ENCODE measurements around the gene IP6K3. TPM values are rescaled to one million over a fixed set of nuclear protein-coding genes. Genes with fewer than 3 reads are reported as not detected.

IP6K3 gene
- total and polyA plus RNA-seq, 2 donors: 0.28 to 6.6 TPM

DNA sequence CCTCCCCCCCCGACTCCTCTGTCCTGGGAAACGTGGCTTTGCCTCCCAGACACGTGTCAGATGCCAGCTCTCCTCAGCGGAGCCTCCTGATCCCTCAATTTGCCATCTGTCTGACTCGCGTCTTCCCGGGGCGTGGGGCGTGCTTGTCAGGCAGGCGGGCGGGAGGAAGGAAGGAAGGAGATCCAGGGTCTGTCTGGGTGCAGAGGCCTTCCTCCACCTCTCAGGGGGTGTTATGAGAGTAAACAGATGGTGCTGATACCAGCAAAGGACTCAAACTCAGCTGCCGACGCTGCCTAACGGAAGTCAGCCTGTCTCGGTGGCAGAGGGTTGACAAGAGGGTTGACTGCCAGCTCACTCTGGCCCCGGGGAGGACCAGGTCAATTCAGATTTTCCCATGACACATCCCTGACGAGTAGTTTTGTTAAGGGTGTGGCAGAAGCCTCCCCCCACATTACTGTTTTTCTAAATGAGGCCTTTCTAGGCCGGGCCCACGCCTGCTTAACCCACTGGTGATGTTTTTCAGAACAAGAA, 52.2 kb downstream of the IP6K3 start:
- no peaks in the 10 kb centered on the region for H3K27me3 ChIP-seq (ENCODE audit: control insufficient read depth in 2 of 2, insufficient read depth in 1 of 2, low read length in 1 of 2)
- H3K4me1 ChIP-seq (ENCODE audit: control insufficient read depth in 2 of 2, insufficient read depth in 2 of 2, low read length in 2 of 2): peaks cover 41 to 70% of the 10 kb centered on the region in 2 donors
- H3K9me3 ChIP-seq (ENCODE audit: control insufficient read depth in 2 of 2, insufficient read depth in 1 of 2, low read length in 1 of 2): no peaks in the 10 kb centered on the region
- DNase-seq (ENCODE audit: low read depth in 6 of 9, low spot score in 9 of 9): peak in 8 of 9 donors; percentile 55 to 90 (median 74)
- H3K27ac ChIP-seq (ENCODE audit: low read depth in 1 of 2, low read length in 1 of 2): peak overlapping the region; percentile 85 to 90
- 15% methylated on average over 19 of the region's 19 CpGs for WGBS
- peaks cover 48 to 83% of the 10 kb centered on the region in 2 donors for H3K36me3 ChIP-seq (ENCODE audit: control insufficient read depth in 2 of 2, insufficient read depth in 2 of 2, low read length in 1 of 2)
- H3K4me3 ChIP-seq (ENCODE audit: low read length in 2 of 2): peak overlapping the region in 1 of 2 donors; percentile 14

DNA sequence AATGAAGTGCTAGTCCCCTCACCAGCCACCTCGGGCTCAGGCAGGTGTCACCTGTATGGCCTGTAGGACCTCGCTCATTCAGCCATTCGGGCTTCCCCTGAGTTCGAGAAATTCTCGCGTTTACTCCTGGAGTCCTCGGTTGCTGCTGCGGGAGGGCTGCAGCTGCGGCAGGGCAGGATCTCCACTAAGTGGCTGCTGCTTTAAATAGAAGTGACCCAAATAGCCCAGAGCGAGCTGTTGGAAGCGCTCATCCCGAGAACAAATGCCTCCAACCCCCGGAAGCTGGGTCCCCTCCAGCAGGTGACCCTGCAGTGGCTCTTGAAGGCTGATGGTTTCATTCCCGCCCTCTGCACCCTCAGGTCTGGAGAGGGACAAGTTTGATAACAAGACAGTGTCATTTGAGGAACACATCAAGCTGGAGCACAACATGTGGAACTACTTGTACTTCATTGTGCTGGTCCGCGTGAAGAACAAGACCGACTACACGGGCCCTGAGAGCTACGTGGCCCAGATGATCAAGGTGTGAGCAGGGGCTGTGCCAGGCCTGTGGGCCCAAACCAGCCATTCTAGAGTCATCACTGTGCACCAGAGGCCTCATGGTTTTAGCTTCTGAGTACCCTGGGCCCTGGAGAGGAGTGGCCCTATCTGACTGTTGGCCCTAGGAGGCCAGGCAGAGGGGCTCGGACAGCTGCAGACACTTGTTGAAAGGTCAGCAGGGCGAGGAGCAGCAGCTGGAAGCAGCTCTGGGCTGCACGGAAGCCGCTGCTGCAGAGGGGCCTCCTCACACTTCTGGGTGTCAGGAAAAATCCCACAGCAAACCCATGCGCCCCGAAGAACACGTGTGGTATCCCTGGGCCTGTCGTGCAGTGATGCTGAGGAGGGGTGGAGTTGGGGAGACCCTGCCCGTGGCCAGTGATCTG, 53.3 kb downstream of the IP6K3 start:
- WGBS: 90% methylated on average over 28 of the region's 28 CpGs
- Histone ChIP-seq H3K9me3 (ENCODE audit: control insufficient read depth in 2 of 2, insufficient read depth in 1 of 2, low read length in 1 of 2) (no peaks in the 10 kb centered on the region), H3K4me1 (ENCODE audit: control insufficient read depth in 2 of 2, insufficient read depth in 2 of 2, low read length in 2 of 2) (peaks cover 35 to 70% of the 10 kb centered on the region in 2 donors), H3K4me3 (ENCODE audit: low read length in 2 of 2) (no peak overlapping the region), H3K27me3 (ENCODE audit: control insufficient read depth in 2 of 2, insufficient read depth in 1 of 2, low read length in 1 of 2) (no peaks in the 10 kb centered on the region), H3K27ac (ENCODE audit: low read depth in 1 of 2, low read length in 1 of 2) (peak overlapping the region in 1 of 2 donors; percentile 90), H3K36me3 (ENCODE audit: control insufficient read depth in 2 of 2, insufficient read depth in 2 of 2, low read length in 1 of 2) (peaks cover 55 to 84% of the 10 kb centered on the region in 2 donors)
- no peak for DNase-seq (ENCODE audit: low read depth in 6 of 9, low spot score in 9 of 9)

DNA sequence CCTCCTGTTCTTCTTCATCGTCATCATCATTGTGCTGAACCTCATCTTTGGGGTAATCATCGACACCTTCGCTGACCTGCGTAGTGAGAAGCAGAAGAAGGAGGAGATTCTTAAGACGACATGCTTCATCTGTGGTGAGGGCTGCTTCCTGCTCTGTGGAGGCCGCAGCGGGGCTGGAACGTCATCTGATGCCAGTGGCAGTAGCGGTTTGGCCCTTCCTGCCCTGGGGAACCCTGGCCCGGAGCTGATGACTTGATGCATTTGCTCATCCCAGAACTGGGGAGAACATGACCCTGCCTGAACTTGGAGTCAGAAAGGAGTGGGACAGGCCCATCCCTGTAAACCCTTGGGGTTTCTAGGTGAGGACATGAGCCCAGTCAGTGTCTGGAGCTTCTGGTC, 53.9 kb downstream of the IP6K3 start:
- Histone ChIP-seq H3K27ac (ENCODE audit: low read depth in 1 of 2, low read length in 1 of 2) (no peak overlapping the region), H3K4me1 (ENCODE audit: control insufficient read depth in 2 of 2, insufficient read depth in 2 of 2, low read length in 2 of 2) (peaks cover 30 to 63% of the 10 kb centered on the region in 2 donors), H3K4me3 (ENCODE audit: low read length in 2 of 2) (no peak overlapping the region), H3K9me3 (ENCODE audit: control insufficient read depth in 2 of 2, insufficient read depth in 1 of 2, low read length in 1 of 2) (no peaks in the 10 kb centered on the region), H3K27me3 (ENCODE audit: control insufficient read depth in 2 of 2, insufficient read depth in 1 of 2, low read length in 1 of 2) (no peaks in the 10 kb centered on the region), H3K36me3 (ENCODE audit: control insufficient read depth in 2 of 2, insufficient read depth in 2 of 2, low read length in 1 of 2) (peaks cover 62 to 83% of the 10 kb centered on the region in 2 donors)
- 22% methylated on average over 10 of the region's 10 CpGs for WGBS
- DNase-seq (ENCODE audit: low read depth in 6 of 9, low spot score in 9 of 9): peak in 1 of 9 donors; percentile 60

DNA sequence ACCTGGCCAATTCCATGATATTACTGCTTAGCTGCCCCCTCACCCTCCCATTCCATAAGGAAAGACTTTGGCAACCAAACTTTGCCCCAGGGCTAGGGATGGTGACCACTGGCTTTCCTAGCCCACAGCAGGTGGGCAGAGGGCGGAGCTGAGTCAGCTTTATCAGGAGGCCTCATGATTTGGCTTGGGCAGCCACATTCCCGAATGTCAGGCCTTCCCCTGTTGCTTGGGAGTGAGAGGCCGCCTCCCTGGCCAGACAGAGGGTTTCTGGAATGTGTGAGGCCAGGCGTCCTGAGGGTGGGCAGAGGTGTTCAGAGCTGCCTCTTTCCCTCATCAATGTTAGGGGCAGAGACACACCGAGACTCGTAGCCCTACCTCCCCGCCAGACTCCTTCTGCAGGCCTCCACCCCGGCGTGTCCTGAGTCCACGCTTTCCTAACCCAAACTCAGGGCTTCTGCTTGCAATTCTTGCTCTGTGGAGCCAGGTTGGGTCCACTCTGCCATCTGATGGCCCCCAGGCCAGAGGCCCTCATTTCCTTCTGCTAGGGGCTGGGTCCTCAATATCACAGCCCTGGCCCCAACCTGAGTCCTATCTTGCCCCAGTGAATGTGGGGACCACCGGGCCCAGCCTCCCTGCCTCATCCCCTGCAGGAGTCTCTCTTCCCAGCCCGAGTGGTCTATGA, 54.5 kb downstream of the IP6K3 start:
- WGBS: 82% methylated on average over 12 of the region's 12 CpGs
- Histone ChIP-seq H3K27ac (ENCODE audit: low read depth in 1 of 2, low read length in 1 of 2) (peak overlapping the region in 1 of 2 donors; percentile 43), H3K4me3 (ENCODE audit: low read length in 2 of 2) (no peak overlapping the region), H3K4me1 (ENCODE audit: control insufficient read depth in 2 of 2, insufficient read depth in 2 of 2, low read length in 2 of 2) (peaks cover 25 to 58% of the 10 kb centered on the region in 2 donors), H3K27me3 (ENCODE audit: control insufficient read depth in 2 of 2, insufficient read depth in 1 of 2, low read length in 1 of 2) (no peaks in the 10 kb centered on the region), H3K9me3 (ENCODE audit: control insufficient read depth in 2 of 2, insufficient read depth in 1 of 2, low read length in 1 of 2) (no peaks in the 10 kb centered on the region), H3K36me3 (ENCODE audit: control insufficient read depth in 2 of 2, insufficient read depth in 2 of 2, low read length in 1 of 2) (peaks cover 67 to 83% of the 10 kb centered on the region in 2 donors)
- DNase-seq (ENCODE audit: low read depth in 6 of 9, low spot score in 9 of 9): no peak

DNA sequence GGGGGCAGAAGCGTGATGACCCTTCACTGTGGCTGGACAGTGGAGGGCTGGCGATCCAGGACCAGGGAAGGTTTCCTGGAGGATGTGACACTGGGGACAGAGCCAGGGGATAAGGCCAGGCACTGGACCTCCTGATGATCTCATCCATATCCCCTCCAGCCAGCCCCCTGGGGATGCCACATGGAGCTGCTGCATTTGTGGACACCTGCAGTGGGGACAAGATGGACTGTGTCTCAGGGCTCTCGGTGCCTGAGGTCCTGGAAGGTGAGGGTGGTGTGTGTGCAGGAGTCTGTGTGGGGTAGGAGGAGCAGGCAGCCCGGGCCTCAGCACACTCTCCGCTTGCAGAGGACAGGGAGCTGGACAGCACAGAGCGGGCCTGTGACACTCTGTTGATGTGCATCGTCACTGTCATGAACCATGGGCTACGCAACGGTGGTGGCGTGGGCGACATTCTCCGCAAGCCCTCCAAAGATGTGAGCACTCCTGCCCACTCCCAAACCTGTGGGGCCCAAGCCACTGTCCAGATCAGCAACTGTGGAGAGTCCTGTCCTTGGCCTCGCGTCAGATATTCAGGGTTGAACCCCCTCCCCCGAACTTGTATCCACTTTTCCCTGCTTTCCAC, 55.1 kb downstream of the IP6K3 start:
- WGBS: 97% methylated on average over 15 of the region's 15 CpGs

DNA sequence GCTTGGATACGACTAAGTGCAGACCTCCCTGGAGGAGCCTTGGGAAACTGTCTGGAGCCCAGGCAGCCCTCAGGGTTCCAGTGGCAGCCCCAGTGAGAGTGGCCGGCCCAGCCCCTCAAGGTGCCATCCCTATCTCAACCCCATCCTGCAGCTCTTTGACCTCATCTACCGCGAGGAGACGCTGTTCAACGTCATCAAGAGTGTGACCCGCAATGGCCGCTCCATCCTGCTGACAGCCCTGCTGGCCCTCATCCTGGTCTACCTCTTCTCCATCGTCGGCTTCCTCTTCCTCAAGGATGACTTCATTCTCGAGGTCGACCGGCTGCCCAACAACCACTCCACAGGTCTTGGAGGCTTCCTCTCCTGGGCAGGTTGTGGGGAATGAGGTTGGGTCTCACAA, 55.9 kb downstream of the IP6K3 start:
- H3K36me3 ChIP-seq (ENCODE audit: control insufficient read depth in 2 of 2, insufficient read depth in 2 of 2, low read length in 1 of 2): peaks cover 75 to 82% of the 10 kb centered on the region in 2 donors
- no peak overlapping the region for H3K27ac ChIP-seq (ENCODE audit: low read depth in 1 of 2, low read length in 1 of 2)
- no peaks in the 10 kb centered on the region for H3K9me3 ChIP-seq (ENCODE audit: control insufficient read depth in 2 of 2, insufficient read depth in 1 of 2, low read length in 1 of 2)
- H3K4me3 ChIP-seq (ENCODE audit: low read length in 2 of 2): no peak overlapping the region
- DNase-seq (ENCODE audit: low read depth in 6 of 9, low spot score in 9 of 9): no peak
- WGBS: 94% methylated on average over 13 of the region's 13 CpGs
- no peaks in the 10 kb centered on the region for H3K27me3 ChIP-seq (ENCODE audit: control insufficient read depth in 2 of 2, insufficient read depth in 1 of 2, low read length in 1 of 2)
- H3K4me1 ChIP-seq (ENCODE audit: control insufficient read depth in 2 of 2, insufficient read depth in 2 of 2, low read length in 2 of 2): peaks cover 17 to 43% of the 10 kb centered on the region in 2 donors

More for the DNA sequence above, 55.1 kb downstream of the IP6K3 start:
- H3K36me3 ChIP-seq (ENCODE audit: control insufficient read depth in 2 of 2, insufficient read depth in 2 of 2, low read length in 1 of 2): peaks cover 74 to 83% of the 10 kb centered on the region in 2 donors
- H3K4me3 ChIP-seq (ENCODE audit: low read length in 2 of 2): no peak overlapping the region
- no peak for DNase-seq (ENCODE audit: low read depth in 6 of 9, low spot score in 9 of 9)
- H3K27ac ChIP-seq (ENCODE audit: low read depth in 1 of 2, low read length in 1 of 2): no peak overlapping the region
- H3K9me3 ChIP-seq (ENCODE audit: control insufficient read depth in 2 of 2, insufficient read depth in 1 of 2, low read length in 1 of 2): no peaks in the 10 kb centered on the region
- no peaks in the 10 kb centered on the region for H3K27me3 ChIP-seq (ENCODE audit: control insufficient read depth in 2 of 2, insufficient read depth in 1 of 2, low read length in 1 of 2)
- H3K4me1 ChIP-seq (ENCODE audit: control insufficient read depth in 2 of 2, insufficient read depth in 2 of 2, low read length in 2 of 2): peaks cover 20 to 51% of the 10 kb centered on the region in 2 donors

DNA sequence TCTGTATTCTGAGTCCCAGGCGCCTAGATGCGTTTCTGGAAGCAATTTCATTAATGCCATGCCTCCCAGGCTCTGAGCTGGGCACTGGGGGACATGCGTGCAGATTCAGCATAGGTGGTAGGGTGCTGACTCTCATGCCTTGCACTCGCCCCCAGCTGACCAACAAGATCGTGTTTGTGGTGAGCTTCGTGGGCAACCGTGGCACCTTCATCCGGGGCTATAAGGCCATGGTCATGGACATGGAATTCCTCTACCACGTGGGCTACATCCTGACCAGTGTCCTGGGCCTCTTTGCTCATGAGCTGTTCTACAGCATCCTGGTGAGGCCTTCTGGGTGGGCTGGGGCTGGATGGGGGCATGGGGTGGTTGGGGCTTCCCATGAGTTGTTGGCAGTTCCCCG, 56.8 kb downstream of the IP6K3 start:
- WGBS: 98% methylated on average over 10 of the region's 10 CpGs
- no peak overlapping the region for H3K27ac ChIP-seq (ENCODE audit: low read depth in 1 of 2, low read length in 1 of 2)
- peaks cover 79 to 81% of the 10 kb centered on the region in 2 donors for H3K36me3 ChIP-seq (ENCODE audit: control insufficient read depth in 2 of 2, insufficient read depth in 2 of 2, low read length in 1 of 2)
- DNase-seq (ENCODE audit: low read depth in 6 of 9, low spot score in 9 of 9): no peak
- no peaks in the 10 kb centered on the region for H3K27me3 ChIP-seq (ENCODE audit: control insufficient read depth in 2 of 2, insufficient read depth in 1 of 2, low read length in 1 of 2)
- peaks cover 10 to 34% of the 10 kb centered on the region in 2 donors for H3K4me1 ChIP-seq (ENCODE audit: control insufficient read depth in 2 of 2, insufficient read depth in 2 of 2, low read length in 2 of 2)
- H3K9me3 ChIP-seq (ENCODE audit: control insufficient read depth in 2 of 2, insufficient read depth in 1 of 2, low read length in 1 of 2): peaks cover 0 to 1% of the 10 kb centered on the region in 2 donors
- H3K4me3 ChIP-seq (ENCODE audit: low read length in 2 of 2): no peak overlapping the region

DNA sequence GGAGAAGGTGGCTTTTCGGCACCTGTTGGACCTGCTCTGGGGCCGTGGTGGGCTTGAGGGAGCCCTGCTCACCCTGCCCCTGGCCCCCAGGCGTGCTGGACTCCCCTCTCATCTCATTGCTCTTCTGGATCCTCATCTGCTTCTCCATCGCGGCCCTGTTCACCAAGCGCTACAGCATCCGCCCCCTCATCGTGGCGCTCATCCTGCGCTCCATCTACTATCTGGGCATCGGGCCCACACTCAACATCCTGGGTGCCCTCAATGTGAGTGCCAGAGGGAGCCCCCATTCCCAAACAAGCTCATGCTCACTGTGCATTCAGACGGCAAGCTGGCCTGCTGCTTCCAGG, 57.6 kb downstream of the IP6K3 start:
- peaks cover 0 to 1% of the 10 kb centered on the region in 2 donors for H3K9me3 ChIP-seq (ENCODE audit: control insufficient read depth in 2 of 2, insufficient read depth in 1 of 2, low read length in 1 of 2)
- H3K27me3 ChIP-seq (ENCODE audit: control insufficient read depth in 2 of 2, insufficient read depth in 1 of 2, low read length in 1 of 2): no peaks in the 10 kb centered on the region
- peaks cover 86% of the 10 kb centered on the region in 2 donors for H3K36me3 ChIP-seq (ENCODE audit: control insufficient read depth in 2 of 2, insufficient read depth in 2 of 2, low read length in 1 of 2)
- H3K27ac ChIP-seq (ENCODE audit: low read depth in 1 of 2, low read length in 1 of 2): no peak overlapping the region
- WGBS: 98% methylated on average over 12 of the region's 12 CpGs
- H3K4me3 ChIP-seq (ENCODE audit: low read length in 2 of 2): no peak overlapping the region
- no peak for DNase-seq (ENCODE audit: low read depth in 6 of 9, low spot score in 9 of 9)
- peaks cover 6 to 27% of the 10 kb centered on the region in 2 donors for H3K4me1 ChIP-seq (ENCODE audit: control insufficient read depth in 2 of 2, insufficient read depth in 2 of 2, low read length in 2 of 2)

All from thymus (tissue), 11 donors.